Esophagus muscularis mucosa (tissue), 4 donors: Measurements from ENCODE around the gene ADAMTS9.
A peak's percentile ranks its signal among the peaks of the same experiment; 100 is the strongest.

Experiments used
- CTCF ChIP-seq, 3 experiments: fragments of 200-600 bp in 2 of 3; fragments of 450-650 bp in 1 of 3; sonication (generic) in 2 of 3; IDR thresholded peaks; one replicate each; pipeline ENCODE4 v1.5.1; 2017 to 2019; ENCODE audit warnings: antibody characterized with exemption in 3 of 3, mild to moderate bottlenecking in 2 of 3, moderate library complexity in 1 of 3
- EP300 ChIP-seq: sonication (generic); formaldehyde crosslinking; IDR thresholded peaks from one replicate; pipeline ENCODE4 v1.6.1; 2017; ENCODE audit warnings: antibody characterized with exemption
- POLR2A ChIP-seq: fragments of 450-650 bp; IDR thresholded peaks from one replicate; pipeline ENCODE4 v1.6.1; 2017; ENCODE audit warnings: antibody characterized with exemption, moderate library complexity, mild to moderate bottlenecking, low read depth
- POLR2AphosphoS5 ChIP-seq, 2 donors: sonication (generic); formaldehyde crosslinking; IDR thresholded peaks; one replicate each; pipeline ENCODE4 v1.6.1; 2017; ENCODE audit warnings: antibody characterized with exemption in 2 of 2

- TF ChIP-seq POLR2A (no peak), CTCF (IDR thresholded peaks at IDR 0.05) (peak; percentile 72 to 88 (median 77)), POLR2AphosphoS5 (IDR thresholded peaks at IDR 0.05) (peak in 1 of 2 donors; percentile 4), EP300 (no peak)
These were observed 157.3 kb downstream of the ADAMTS9 start for GRCh38 chr3:64530434-64531049.
